ENCODE data around the gene ZBTB43.

DNA sequence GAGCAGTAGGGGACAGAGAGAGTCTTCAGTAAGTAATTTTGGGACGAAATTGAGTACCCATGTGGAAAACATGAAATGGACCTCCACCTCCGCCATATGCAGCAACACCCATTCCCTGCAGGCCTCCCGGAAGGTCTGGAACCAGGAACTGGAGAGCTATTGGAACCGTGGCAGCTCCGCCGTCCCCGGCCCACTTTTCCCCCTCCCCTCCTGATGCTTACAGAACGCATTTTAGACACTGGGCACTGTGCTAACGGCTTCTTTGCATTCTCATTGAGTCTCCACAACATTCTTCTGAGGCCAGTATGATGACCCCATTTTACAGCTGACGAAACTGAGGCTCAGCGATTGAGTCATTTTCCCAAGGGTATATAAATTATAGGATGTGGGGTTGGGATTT lies 20.4 kb upstream of the ZBTB43 start:
- TF ChIP-seq, protein P1, sequence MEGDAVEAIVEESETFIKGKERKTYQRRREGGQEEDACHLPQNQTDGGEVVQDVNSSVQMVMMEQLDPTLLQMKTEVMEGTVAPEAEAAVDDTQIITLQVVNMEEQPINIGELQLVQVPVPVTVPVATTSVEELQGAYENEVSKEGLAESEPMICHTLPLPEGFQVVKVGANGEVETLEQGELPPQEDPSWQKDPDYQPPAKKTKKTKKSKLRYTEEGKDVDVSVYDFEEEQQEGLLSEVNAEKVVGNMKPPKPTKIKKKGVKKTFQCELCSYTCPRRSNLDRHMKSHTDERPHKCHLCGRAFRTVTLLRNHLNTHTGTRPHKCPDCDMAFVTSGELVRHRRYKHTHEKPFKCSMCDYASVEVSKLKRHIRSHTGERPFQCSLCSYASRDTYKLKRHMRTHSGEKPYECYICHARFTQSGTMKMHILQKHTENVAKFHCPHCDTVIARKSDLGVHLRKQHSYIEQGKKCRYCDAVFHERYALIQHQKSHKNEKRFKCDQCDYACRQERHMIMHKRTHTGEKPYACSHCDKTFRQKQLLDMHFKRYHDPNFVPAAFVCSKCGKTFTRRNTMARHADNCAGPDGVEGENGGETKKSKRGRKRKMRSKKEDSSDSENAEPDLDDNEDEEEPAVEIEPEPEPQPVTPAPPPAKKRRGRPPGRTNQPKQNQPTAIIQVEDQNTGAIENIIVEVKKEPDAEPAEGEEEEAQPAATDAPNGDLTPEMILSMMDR (IDR thresholded peaks at IDR 0.05; ENCODE audit: poor library complexity, severe bottlenecking) = no peak
- TF ChIP-seq EZH2 (IDR thresholded peaks at IDR 0.05; ENCODE audit: borderline replicate concordance, insufficient read depth, low read length, poor library complexity, severe bottlenecking) = no peak
- TF ChIP-seq POLR2AphosphoS5 (IDR thresholded peaks at IDR 0.05) = no peak
- no peak for TF ChIP-seq RAD21 (conservative IDR thresholded peaks at IDR 0.05)
- TF ChIP-seq SMC3 (conservative IDR thresholded peaks at IDR 0.05; ENCODE audit: poor library complexity) = no peak
- no peak for TF ChIP-seq MXI1 (conservative IDR thresholded peaks at IDR 0.05; ENCODE audit: poor library complexity, severe bottlenecking)
- TF ChIP-seq, protein P2, sequence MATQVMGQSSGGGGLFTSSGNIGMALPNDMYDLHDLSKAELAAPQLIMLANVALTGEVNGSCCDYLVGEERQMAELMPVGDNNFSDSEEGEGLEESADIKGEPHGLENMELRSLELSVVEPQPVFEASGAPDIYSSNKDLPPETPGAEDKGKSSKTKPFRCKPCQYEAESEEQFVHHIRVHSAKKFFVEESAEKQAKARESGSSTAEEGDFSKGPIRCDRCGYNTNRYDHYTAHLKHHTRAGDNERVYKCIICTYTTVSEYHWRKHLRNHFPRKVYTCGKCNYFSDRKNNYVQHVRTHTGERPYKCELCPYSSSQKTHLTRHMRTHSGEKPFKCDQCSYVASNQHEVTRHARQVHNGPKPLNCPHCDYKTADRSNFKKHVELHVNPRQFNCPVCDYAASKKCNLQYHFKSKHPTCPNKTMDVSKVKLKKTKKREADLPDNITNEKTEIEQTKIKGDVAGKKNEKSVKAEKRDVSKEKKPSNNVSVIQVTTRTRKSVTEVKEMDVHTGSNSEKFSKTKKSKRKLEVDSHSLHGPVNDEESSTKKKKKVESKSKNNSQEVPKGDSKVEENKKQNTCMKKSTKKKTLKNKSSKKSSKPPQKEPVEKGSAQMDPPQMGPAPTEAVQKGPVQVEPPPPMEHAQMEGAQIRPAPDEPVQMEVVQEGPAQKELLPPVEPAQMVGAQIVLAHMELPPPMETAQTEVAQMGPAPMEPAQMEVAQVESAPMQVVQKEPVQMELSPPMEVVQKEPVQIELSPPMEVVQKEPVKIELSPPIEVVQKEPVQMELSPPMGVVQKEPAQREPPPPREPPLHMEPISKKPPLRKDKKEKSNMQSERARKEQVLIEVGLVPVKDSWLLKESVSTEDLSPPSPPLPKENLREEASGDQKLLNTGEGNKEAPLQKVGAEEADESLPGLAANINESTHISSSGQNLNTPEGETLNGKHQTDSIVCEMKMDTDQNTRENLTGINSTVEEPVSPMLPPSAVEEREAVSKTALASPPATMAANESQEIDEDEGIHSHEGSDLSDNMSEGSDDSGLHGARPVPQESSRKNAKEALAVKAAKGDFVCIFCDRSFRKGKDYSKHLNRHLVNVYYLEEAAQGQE (IDR thresholded peaks at IDR 0.05; ENCODE audit: borderline replicate concordance) = no peak
- TF ChIP-seq TAF1 (IDR thresholded peaks at IDR 0.05; ENCODE audit: low read depth) = no peak
- TF ChIP-seq EP300 (conservative IDR thresholded peaks at IDR 0.05; ENCODE audit: poor library complexity, severe bottlenecking) = no peak

Data from neural cell (in vitro differentiated cells).